Activated naive CD4-positive, alpha-beta T cell treated with anti-CD3 and anti-CD28 coated beads, Interleukin-2, amount 50 U/mL, for 72 hours (primary cell): ENCODE data around the gene SCPEP1. TPM values are rescaled to one million over a fixed set of nuclear protein-coding genes. Genes with fewer than 3 reads are reported as not detected.

Experiments used
- ATAC-seq, 2 donors: fragments of 150-1000 bp; cut with Tn5 transposase; 2 replicates each; pipeline ENCODE4 v1.10.0; 2021; ENCODE audit warnings: mild to moderate bottlenecking in 2 of 2, moderate library complexity in 2 of 2
- DNase-seq, 2 donors: peaks; one replicate each; pipeline ENCODE4 v3.0.0; 2021 to 2022; ENCODE audit warnings: low spot score in 2 of 2
- H3K27ac Mint-ChIP-seq, 2 donors: one replicate each; pipeline ENCODE4 v1.8.0; 2022; ENCODE audit warnings: mild to moderate bottlenecking in 2 of 2, mixed read lengths in 2 of 2
- H3K36me3 Mint-ChIP-seq, 2 donors: one replicate each; pipeline ENCODE4 v1.8.0; 2022; ENCODE audit warnings: mixed read lengths in 2 of 2
- H3K9me3 Mint-ChIP-seq, 2 donors: one replicate each; pipeline ENCODE4 v1.8.0; 2022; ENCODE audit warnings: mixed read lengths in 2 of 2
- total RNA-seq, 2 donors: library from RNA; stranded (reverse); gene quantifications; one replicate each; pipeline ENCODE4 v1.2.3, GENCODE V29; 2022

The SCPEP1 gene
- total RNA-seq, 2 donors from 2014 or later, result 17.6 to 33.2 TPM

GRCh38 chr17:57044976-57045867 lies 67.3 kb downstream of the SCPEP1 start:
- Mint-ChIP-seq H3K27ac (no peak overlapping the region), H3K36me3 (peaks cover 0 to 5% of the 10 kb centered on the region in 2 donors), H3K9me3 (no peaks in the 10 kb centered on the region)
- DNase-seq, result peak in 1 of 2 donors; percentile 12
- no peak for ATAC-seq

GRCh38 chr17:57045868-57046704 lies 68.2 kb downstream of the SCPEP1 start:
- Mint-ChIP-seq H3K9me3 (no peaks in the 10 kb centered on the region), H3K36me3 (peaks cover 0 to 5% of the 10 kb centered on the region in 2 donors), H3K27ac (no peak overlapping the region)
- peak; percentile 81 to 92 for ATAC-seq
- peak; percentile 32 to 61 for DNase-seq

DNA sequence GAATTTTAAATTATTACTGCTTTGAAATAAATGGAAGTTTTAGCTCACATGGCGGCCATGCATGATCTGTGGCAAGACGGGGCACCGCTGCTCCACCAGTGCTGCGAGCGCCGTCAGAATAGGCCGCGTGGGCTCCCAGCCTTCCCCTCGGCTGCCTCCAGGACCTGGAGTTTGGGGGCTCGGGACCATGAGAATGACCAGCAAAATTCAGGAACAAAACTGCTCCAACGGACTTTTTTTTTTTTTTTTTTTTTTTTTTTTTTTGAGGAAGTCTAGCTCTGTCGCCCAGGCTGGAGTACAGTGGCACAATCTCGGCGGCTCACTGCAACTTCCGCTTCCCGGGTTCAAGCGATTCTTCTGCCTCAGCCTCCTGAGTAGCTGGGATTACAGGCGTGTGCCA lies 68.8 kb downstream of the SCPEP1 start:
- Mint-ChIP-seq H3K9me3 (no peaks in the 10 kb centered on the region), H3K27ac (no peak overlapping the region), H3K36me3 (peaks cover 0 to 5% of the 10 kb centered on the region in 2 donors)
- DNase-seq (no peak), ATAC-seq (no peak)

DNA sequence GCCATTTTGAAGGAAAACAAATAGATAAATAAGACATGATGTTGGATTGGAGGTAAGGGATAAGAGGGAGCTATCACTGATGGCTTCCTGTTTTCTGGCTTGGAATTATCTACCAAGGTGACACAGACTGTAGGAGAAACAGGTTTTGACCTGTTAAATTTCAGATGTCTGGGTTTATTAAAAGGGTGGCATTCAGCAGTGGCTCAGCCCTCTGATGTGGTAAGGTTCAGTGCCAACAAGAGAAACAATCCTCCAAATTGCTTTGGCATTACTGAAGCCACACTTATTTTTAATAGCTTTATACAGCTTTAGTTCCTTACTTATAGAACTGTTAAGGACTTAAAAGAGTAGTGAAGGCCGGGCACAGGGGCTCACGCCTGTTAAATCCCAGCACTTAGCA lies 70.2 kb downstream of the SCPEP1 start:
- no peaks in the 10 kb centered on the region for H3K9me3 Mint-ChIP-seq
- ATAC-seq (no peak), DNase-seq (no peak)
- H3K27ac Mint-ChIP-seq, result no peak overlapping the region
- peaks cover 0 to 5% of the 10 kb centered on the region in 2 donors for H3K36me3 Mint-ChIP-seq

DNA sequence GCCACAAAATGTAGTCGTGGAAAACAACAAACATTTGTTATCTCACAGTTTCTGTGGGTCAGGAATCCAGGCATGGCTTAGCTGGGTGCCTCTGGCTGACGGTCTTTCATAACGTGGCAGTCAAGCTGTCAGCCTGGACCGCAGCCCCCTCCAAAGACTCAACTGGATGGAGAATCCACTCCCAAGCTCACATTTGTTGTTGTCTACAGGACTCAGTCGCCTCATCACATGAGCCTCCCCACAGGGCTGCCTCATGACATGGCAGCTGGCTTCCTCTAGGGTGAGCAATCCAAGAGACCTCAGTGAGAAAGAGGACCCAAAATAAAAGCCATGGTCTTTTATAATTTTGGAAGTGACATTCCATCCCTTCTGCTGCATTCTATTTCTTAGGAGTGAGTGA lies 72.4 kb downstream of the SCPEP1 start:
- DNase-seq, result no peak
- Mint-ChIP-seq H3K9me3 (no peaks in the 10 kb centered on the region), H3K27ac (no peak overlapping the region), H3K36me3 (peaks cover 0 to 5% of the 10 kb centered on the region in 2 donors)
- no peak for ATAC-seq

DNA sequence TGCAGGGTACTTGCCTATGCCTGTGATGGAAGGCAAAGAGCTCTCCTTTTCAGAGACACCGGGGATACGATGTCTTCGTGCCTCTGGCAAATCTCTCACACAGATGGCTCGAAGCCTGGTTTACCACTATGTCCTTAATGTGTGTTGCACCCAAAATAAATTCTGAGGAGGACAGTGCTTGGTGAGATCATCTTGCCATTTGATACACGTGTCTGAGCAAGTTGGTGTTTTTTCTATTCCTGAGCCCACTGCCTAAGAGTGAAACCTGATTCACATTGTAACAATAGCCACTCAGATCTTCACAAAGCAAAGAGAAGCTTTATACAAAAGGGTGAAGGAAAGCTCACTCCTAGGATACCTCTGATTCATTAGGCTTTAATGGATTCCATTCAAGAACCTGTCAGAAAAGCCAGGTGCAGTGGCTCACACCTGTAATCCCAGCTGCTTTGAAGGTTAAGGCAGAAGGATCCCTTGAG lies 74.0 kb downstream of the SCPEP1 start:
- no peaks in the 10 kb centered on the region for H3K36me3 Mint-ChIP-seq
- ATAC-seq (no peak), DNase-seq (no peak)
- H3K27ac Mint-ChIP-seq, result no peak overlapping the region
- H3K9me3 Mint-ChIP-seq, result no peaks in the 10 kb centered on the region

Other genes starting within 250 kb of the SCPEP1 start
- gene C17orf67, start 144.2 kb upstream of the SCPEP1 start, total RNA-seq, result 1 to 10 TPM; 2.5 to 3.5 TPM
- gene DGKE, start 144.0 kb upstream of the SCPEP1 start, total RNA-seq, result 10 to 100 TPM; 29.8 to 30.0 TPM
- 100 to 1,000 TPM; 139 to 215 TPM for gene TRIM25, start 64.1 kb upstream of the SCPEP1 start, total RNA-seq
- 10 to 100 TPM; 22.6 to 26.1 TPM for gene COIL, start 17.1 kb upstream of the SCPEP1 start, total RNA-seq
- gene AKAP1, start 107.1 kb downstream of the SCPEP1 start, total RNA-seq, result 10 to 100 TPM; 16.8 to 28.0 TPM